Natural killer cell (primary cell): Measurements from ENCODE around the gene ACSL5. TPM values are rescaled to one million over a fixed set of nuclear protein-coding genes. Genes with fewer than 3 reads are reported as not detected.
A peak's percentile ranks its signal among the peaks of the same experiment; 100 is the strongest.

ENCODE experiments used
- ATAC-seq, 3 donors: fragments of 150-1000 bp in 2 of 3; fragments of 200-7000 bp in 1 of 3; cut with Tn5 transposase; 1 replicate in 1 of 3; 2 replicates in 2 of 3; pipeline ENCODE4 v1.10.0; 2021; ENCODE audit warnings: mild to moderate bottlenecking in 2 of 3, moderate library complexity in 2 of 3
- DNase-seq, 2 donors: peaks; one replicate each; pipeline versions ENCODE4 v3.0.0 to v3.0.0-alpha.2; 2013 to 2021; ENCODE audit warnings: mixed read lengths in 1 of 2
- H3K27ac ChIP-seq: one replicate; pipeline ENCODE4 v1.5.1; 2013; ENCODE audit warnings: mild to moderate bottlenecking, low read length
- H3K27me3 ChIP-seq: one replicate; pipeline ENCODE4 v1.6.1; 2013; ENCODE audit warnings: low read length; ENCODE audit not compliant: control insufficient read depth, insufficient read depth
- H3K36me3 ChIP-seq: one replicate; pipeline ENCODE4 v1.6.1; 2013; ENCODE audit warnings: low read length; ENCODE audit not compliant: control insufficient read depth, insufficient read depth
- H3K4me1 ChIP-seq: one replicate; pipeline ENCODE4 v1.6.1; 2013; ENCODE audit warnings: low read length; ENCODE audit not compliant: control insufficient read depth, insufficient read depth
- H3K4me3 ChIP-seq: one replicate; pipeline ENCODE4 v1.5.1; 2013; ENCODE audit warnings: low read length
- H3K9me3 ChIP-seq: one replicate; pipeline ENCODE4 v1.6.1; 2013; ENCODE audit warnings: low read length; ENCODE audit not compliant: control insufficient read depth, insufficient read depth
- H3K27ac Mint-ChIP-seq, 2 donors: one replicate each; pipeline ENCODE4 v1.8.0; 2022; ENCODE audit warnings: mild to moderate bottlenecking in 2 of 2, mixed read lengths in 2 of 2, moderate library complexity in 1 of 2
- H3K27me3 Mint-ChIP-seq, 2 donors: one replicate each; pipeline ENCODE4 v1.8.0; 2022; ENCODE audit warnings: low read depth in 2 of 2, mixed read lengths in 2 of 2
- H3K36me3 Mint-ChIP-seq: one replicate; pipeline ENCODE4 v1.8.0; 2022; ENCODE audit warnings: mixed read lengths
- H3K4me1 Mint-ChIP-seq, 2 donors: one replicate each; pipeline ENCODE4 v1.8.0; 2022; ENCODE audit warnings: mixed read lengths in 2 of 2
- H3K4me3 Mint-ChIP-seq: one replicate; pipeline ENCODE4 v1.8.0; 2022; ENCODE audit warnings: mild to moderate bottlenecking, moderate library complexity, mixed read lengths
- H3K9me3 Mint-ChIP-seq, 2 donors: one replicate each; pipeline ENCODE4 v1.8.0; 2022; ENCODE audit warnings: mixed read lengths in 2 of 2
- WGBS: methylation state at CpG from one replicate; pipeline ENCODE4 v1.1.7; 2013; ENCODE audit warnings: missing lambda C conversion rate; ENCODE audit not compliant: insufficient coverage; 5-methylcytosine and 5-hydroxymethylcytosine counted together
- intact Hi-C: fragments of 100-400 bp; cut with micrococcal nuclease; formaldehyde crosslinking; loops from one replicate; pipeline ENCODE4 v1.14.2; 2022
- total RNA-seq, 4 donors: library from RNA; stranded (reverse); fragments of 120-200 nt in 1 of 4; gene quantifications; one replicate each; pipeline versions ENCODE4 v1.2.3 to v1.2.4, GENCODE V29; 2013 to 2022
- TF ChIP-seq, protein P1 (sequence below): fragments of 200-600 bp; IDR thresholded peaks from one replicate; pipeline ENCODE4 v1.8.0; 2022; ENCODE audit warnings: antibody characterized with exemption

Gene ACSL5
- total RNA-seq, 3 donors from 2014 or later (not counting 1 experiment from before 2014, with no cell fraction given) = 41.7 to 71.2 (median 53.7) TPM

DNA sequence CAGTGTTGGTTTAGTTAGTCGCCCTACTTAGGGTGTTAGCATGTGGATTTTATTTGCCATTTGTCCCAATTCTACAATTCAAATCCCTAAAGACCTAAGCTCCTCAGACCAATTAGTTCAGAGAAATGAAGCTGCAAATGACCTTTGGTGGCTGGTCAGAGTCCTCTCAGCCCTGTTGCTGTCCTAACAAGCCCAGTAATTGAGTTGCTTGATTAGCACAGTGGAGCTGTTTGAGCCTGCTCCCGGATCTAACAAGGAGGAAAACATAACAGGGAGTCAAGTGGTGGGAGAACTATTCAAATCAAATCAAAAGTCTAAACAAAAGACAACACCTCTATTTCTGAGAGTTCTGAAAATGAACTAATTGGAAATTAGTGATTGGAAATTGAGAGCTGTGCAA is 50.7 kb downstream of the ACSL5 start:
- H3K4me3 Mint-ChIP-seq = no peak overlapping the region
- Histone ChIP-seq H3K4me3 (no peak overlapping the region), H3K9me3 (no peaks in the 10 kb centered on the region), H3K4me1 (no peaks in the 10 kb centered on the region), H3K27me3 (no peaks in the 10 kb centered on the region), H3K36me3 (peaks cover 69% of the 10 kb centered on the region), H3K27ac (no peak overlapping the region)
- H3K27ac Mint-ChIP-seq = no peak overlapping the region
- intact Hi-C loops = no loop called here
- H3K27me3 Mint-ChIP-seq = no peaks in the 10 kb centered on the region
- DNase-seq (no peak), ATAC-seq (no peak)
- TF ChIP-seq, protein P1, sequence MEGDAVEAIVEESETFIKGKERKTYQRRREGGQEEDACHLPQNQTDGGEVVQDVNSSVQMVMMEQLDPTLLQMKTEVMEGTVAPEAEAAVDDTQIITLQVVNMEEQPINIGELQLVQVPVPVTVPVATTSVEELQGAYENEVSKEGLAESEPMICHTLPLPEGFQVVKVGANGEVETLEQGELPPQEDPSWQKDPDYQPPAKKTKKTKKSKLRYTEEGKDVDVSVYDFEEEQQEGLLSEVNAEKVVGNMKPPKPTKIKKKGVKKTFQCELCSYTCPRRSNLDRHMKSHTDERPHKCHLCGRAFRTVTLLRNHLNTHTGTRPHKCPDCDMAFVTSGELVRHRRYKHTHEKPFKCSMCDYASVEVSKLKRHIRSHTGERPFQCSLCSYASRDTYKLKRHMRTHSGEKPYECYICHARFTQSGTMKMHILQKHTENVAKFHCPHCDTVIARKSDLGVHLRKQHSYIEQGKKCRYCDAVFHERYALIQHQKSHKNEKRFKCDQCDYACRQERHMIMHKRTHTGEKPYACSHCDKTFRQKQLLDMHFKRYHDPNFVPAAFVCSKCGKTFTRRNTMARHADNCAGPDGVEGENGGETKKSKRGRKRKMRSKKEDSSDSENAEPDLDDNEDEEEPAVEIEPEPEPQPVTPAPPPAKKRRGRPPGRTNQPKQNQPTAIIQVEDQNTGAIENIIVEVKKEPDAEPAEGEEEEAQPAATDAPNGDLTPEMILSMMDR = no peak
- peaks cover 6 to 8% of the 10 kb centered on the region in 2 donors for H3K4me1 Mint-ChIP-seq
- WGBS = 67% methylated on average over 1 of the region's 2 CpGs
- no peaks in the 10 kb centered on the region for H3K9me3 Mint-ChIP-seq
- H3K36me3 Mint-ChIP-seq = peaks cover 26% of the 10 kb centered on the region

DNA sequence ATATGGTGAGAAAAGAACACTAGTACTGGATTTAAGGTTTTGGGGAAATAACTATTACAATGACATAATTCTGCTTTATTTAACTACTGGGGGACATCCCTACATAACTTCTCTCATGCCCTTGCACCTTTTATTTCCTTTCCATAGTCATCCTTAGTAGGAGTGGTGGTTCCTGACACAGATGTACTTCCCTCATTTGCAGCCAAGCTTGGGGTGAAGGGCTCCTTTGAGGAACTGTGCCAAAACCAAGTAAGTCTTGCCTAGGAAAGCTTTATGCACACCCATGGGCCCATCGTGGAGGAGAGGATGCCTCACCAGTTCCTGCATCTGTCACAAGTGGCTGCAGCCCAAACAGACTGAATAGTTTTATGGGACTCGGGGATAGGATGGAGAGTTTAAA is 52.2 kb downstream of the ACSL5 start:
- no peaks in the 10 kb centered on the region for H3K27me3 ChIP-seq
- ATAC-seq (no peak), DNase-seq (no peak)
- H3K4me3 ChIP-seq = no peak overlapping the region
- no peak overlapping the region for H3K4me3 Mint-ChIP-seq
- peaks cover 6 to 8% of the 10 kb centered on the region in 2 donors for H3K4me1 Mint-ChIP-seq
- H3K27ac ChIP-seq = no peak overlapping the region
- H3K4me1 ChIP-seq = no peaks in the 10 kb centered on the region
- intact Hi-C loops = no loop called here
- H3K27ac Mint-ChIP-seq = peak overlapping the region in 1 of 2 donors; percentile 27
- no peaks in the 10 kb centered on the region for H3K9me3 Mint-ChIP-seq
- peaks cover 76% of the 10 kb centered on the region for H3K36me3 ChIP-seq
- H3K27me3 Mint-ChIP-seq = no peaks in the 10 kb centered on the region
- TF ChIP-seq, protein P1 = no peak
- H3K9me3 ChIP-seq = no peaks in the 10 kb centered on the region
- peaks cover 29% of the 10 kb centered on the region for H3K36me3 Mint-ChIP-seq
- WGBS = 47% methylated on average over 1 of the region's 2 CpGs

DNA sequence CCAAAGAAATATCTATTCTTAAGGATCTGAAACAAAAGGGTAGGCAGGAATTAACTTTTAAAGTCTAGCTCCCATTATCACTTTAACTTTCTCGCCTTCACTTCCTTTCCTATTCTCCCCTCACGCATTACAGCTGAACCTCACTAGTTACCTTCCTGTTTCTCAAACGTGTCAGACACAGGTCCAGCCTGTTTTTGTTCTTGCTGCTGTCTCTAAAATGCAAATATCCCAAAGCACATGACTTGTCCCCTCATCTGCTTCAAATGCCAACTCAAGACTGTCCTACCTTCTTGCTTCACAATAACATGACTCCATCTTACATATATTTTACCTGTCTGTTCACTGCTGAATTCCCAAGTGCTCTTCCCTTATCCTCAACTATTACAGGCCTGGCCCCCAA is 55.2 kb downstream of the ACSL5 start:
- peak in 1 of 3 donors; percentile 52 for ATAC-seq

More for the DNA sequence above, 55.2 kb downstream of the ACSL5 start:
- Histone ChIP-seq H3K9me3 (no peaks in the 10 kb centered on the region), H3K27ac (no peak overlapping the region), H3K4me3 (no peak overlapping the region), H3K4me1 (no peaks in the 10 kb centered on the region), H3K27me3 (no peaks in the 10 kb centered on the region), H3K36me3 (peaks cover 79% of the 10 kb centered on the region)
- Mint-ChIP-seq H3K4me1 (peaks cover 6 to 8% of the 10 kb centered on the region in 2 donors), H3K36me3 (peaks cover 24% of the 10 kb centered on the region), H3K27ac (peak overlapping the region; percentile 24 to 80), H3K4me3 (no peak overlapping the region), H3K27me3 (no peaks in the 10 kb centered on the region), H3K9me3 (no peaks in the 10 kb centered on the region)
- TF ChIP-seq, protein P1 = no peak
- intact Hi-C loops = no loop called here
- WGBS = 37% methylated on average over 3 of the region's 3 CpGs
- no peak for DNase-seq
